WTC11 (cell line): ENCODE data around the gene EFCAB14.

Source experiments
- GABPB1 ChIP-seq: sonication (generic); formaldehyde crosslinking; IDR thresholded peaks from 2 replicates; pipeline ENCODE4 v1.8.1; 2023; ENCODE audit warnings: mild to moderate bottlenecking, missing genetic modification reagents
- GTF2I ChIP-seq: fragments of 250-450 bp; sonication (Bioruptor Pico); conservative IDR thresholded peaks from 2 replicates; pipeline ENCODE4 v1.4.0; 2021; ENCODE audit warnings: mild to moderate bottlenecking
- SMAD4 ChIP-seq: sonication (generic); formaldehyde crosslinking; IDR thresholded peaks from 2 replicates; pipeline ENCODE4 v1.8.0; 2022; ENCODE audit warnings: mild to moderate bottlenecking, missing genetic modification reagents
- ZBTB21 ChIP-seq: sonication (generic); formaldehyde crosslinking; IDR thresholded peaks from 2 replicates; pipeline ENCODE4 v1.8.1; 2023; ENCODE audit warnings: mild to moderate bottlenecking, missing genetic modification reagents, borderline replicate concordance
- ZNF281 ChIP-seq: sonication (generic); formaldehyde crosslinking; IDR thresholded peaks from 2 replicates; pipeline ENCODE4 v1.8.0; 2023; ENCODE audit warnings: mild to moderate bottlenecking, missing genetic modification reagents
- ZNF512 ChIP-seq: sonication (generic); formaldehyde crosslinking; IDR thresholded peaks from 2 replicates; pipeline ENCODE4 v1.8.1; 2022; ENCODE audit warnings: missing genetic modification reagents, borderline replicate concordance
- TF ChIP-seq, protein P1 (sequence below): sonication (generic); formaldehyde crosslinking; IDR thresholded peaks from 2 replicates; pipeline ENCODE4 v1.8.0; 2022; ENCODE audit warnings: mild to moderate bottlenecking, missing genetic modification reagents
- TF ChIP-seq, protein P2 (sequence below): fragments of 200-600 bp; IDR thresholded peaks from 2 replicates; pipeline ENCODE4 v1.8.0; 2022; ENCODE audit warnings: antibody characterized with exemption
- TF ChIP-seq, protein P3 (sequence below): sonication (generic); formaldehyde crosslinking; IDR thresholded peaks from 2 replicates; pipeline ENCODE4 v1.8.1; 2023; ENCODE audit warnings: mild to moderate bottlenecking, moderate library complexity, missing genetic modification reagents

- TF ChIP-seq, protein P1, sequence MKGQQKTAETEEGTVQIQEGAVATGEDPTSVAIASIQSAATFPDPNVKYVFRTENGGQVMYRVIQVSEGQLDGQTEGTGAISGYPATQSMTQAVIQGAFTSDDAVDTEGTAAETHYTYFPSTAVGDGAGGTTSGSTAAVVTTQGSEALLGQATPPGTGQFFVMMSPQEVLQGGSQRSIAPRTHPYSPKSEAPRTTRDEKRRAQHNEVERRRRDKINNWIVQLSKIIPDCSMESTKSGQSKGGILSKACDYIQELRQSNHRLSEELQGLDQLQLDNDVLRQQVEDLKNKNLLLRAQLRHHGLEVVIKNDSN (CRISPR knock-in tag): no peak
- TF ChIP-seq, protein P2, sequence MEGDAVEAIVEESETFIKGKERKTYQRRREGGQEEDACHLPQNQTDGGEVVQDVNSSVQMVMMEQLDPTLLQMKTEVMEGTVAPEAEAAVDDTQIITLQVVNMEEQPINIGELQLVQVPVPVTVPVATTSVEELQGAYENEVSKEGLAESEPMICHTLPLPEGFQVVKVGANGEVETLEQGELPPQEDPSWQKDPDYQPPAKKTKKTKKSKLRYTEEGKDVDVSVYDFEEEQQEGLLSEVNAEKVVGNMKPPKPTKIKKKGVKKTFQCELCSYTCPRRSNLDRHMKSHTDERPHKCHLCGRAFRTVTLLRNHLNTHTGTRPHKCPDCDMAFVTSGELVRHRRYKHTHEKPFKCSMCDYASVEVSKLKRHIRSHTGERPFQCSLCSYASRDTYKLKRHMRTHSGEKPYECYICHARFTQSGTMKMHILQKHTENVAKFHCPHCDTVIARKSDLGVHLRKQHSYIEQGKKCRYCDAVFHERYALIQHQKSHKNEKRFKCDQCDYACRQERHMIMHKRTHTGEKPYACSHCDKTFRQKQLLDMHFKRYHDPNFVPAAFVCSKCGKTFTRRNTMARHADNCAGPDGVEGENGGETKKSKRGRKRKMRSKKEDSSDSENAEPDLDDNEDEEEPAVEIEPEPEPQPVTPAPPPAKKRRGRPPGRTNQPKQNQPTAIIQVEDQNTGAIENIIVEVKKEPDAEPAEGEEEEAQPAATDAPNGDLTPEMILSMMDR: no peak
- TF ChIP-seq ZBTB21: no peak
- no peak for TF ChIP-seq ZNF281 (CRISPR knock-in tag)
- TF ChIP-seq SMAD4 (CRISPR knock-in tag): no peak
- TF ChIP-seq GABPB1 (CRISPR knock-in tag): no peak
- TF ChIP-seq GTF2I (CRISPR knock-in tag): no peak
- no peak for TF ChIP-seq ZNF512 (CRISPR knock-in tag)
- TF ChIP-seq, protein P3, sequence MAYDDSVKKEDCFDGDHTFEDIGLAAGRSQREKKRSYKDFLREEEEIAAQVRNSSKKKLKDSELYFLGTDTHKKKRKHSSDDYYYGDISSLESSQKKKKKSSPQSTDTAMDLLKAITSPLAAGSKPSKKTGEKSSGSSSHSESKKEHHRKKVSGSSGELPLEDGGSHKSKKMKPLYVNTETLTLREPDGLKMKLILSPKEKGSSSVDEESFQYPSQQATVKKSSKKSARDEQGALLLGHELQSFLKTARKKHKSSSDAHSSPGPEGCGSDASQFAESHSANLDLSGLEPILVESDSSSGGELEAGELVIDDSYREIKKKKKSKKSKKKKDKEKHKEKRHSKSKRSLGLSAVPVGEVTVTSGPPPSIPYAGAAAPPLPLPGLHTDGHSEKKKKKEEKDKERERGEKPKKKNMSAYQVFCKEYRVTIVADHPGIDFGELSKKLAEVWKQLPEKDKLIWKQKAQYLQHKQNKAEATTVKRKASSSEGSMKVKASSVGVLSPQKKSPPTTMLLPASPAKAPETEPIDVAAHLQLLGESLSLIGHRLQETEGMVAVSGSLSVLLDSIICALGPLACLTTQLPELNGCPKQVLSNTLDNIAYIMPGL (CRISPR knock-in tag): no peak
Measured at GRCh38 chr1:46646331-46646730, 72.6 kb downstream of the EFCAB14 start.
